Endometrial microvascular endothelial cells (primary cell): ENCODE results near the gene SCEL. TPM values are rescaled to one million over a fixed set of nuclear protein-coding genes. Genes with fewer than 3 reads are reported as not detected.

Experiments
- in situ Hi-C: cut with HindIII; loops from 2 replicates; pipeline ENCODE4 v1.10.0; 2017; ENCODE audit warnings: low sequenced_read_pairs, low pct_unique_long_range_greater_than_20kb; ENCODE audit errors: inconsistent ontology term
- total RNA-seq: library from RNA; depleted of rRNA; stranded (reverse); fragments of >200 nt; gene quantifications from one replicate; pipeline ENCODE4 v1.2.3, GENCODE V29; 2015; ENCODE audit errors: inconsistent ontology term

SCEL gene
- total RNA-seq, 1 donor from 2014 or later, result not detected

GRCh38 chr13:77519808-77520207, 15.7 kb upstream of the SCEL start:
- in situ Hi-C loops, result no loop called here

DNA sequence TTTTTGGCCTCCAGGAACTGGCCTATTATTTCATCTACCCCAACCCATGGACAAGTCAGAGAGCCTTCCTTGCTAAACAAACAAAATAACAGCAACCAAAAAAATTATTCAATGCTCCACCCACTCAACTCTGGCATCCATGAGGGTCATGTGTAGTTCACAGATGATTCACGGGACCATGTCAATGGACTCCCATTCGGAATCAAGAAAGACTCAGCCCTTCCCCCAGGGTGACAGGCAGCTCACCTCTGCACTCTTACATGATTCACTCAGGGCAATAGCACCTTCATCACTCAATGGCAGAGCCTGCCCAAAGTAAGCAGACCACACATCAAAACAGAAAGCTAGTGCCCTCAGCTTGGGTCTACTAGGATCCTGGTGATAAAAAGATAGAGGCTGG, 14.3 kb upstream of the SCEL start:
- in situ Hi-C loops, result no loop called here

DNA sequence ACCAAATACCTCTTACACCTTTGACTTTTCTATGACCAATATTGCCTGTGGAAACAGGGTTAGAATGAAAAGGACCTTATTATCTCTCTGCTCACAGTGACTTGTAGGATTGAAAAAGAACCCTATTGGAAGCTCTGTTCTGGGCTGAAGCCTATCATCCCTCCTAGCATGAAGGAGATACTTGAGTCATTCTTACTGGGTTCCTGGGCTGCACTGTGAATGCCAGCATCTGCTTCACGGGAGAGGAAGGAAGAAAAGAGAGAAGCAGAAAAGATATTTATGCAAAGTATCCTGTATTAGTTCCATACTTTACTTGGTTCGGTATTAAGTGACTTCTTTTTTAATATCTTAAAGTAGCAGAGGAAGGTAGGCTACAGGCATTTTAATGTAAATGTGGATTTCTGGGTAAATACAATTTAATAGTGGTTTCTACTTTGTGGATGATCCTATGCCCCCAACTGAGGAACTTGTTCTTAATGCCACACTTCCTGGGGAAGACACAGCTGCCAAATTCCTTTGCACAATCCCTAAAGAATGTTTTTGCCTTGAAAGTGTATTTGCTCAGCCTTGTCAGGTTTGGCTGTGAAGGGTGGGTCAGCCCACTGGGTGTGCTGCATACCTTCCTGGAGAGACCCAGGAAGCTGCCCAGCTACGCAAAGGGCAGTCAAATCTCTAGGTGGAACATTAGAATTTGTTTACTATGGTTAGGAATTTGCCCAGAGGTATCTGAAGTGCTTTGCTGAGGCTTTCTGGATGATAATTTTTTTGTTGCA, 13.7 kb upstream of the SCEL start:
- in situ Hi-C loops, result no loop called here

DNA sequence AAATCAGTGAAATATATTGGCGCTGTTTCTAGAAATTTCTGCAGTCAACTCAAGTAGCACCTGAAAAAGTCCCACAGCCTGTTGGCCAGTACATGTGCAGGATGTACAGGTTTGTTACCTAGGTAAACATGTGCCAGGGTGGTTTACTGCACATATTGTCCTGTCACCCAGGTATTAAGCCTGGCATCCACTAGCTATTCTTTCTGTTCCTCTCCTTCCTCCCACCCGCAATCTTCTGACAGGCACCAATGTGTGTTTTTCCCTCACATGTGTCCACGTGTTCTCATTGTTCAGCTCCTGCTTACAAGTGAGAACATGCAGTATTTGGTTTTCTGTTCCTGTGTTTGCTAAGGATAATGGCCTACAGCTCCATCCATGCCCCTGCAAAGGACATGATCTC, 13.1 kb upstream of the SCEL start:
- in situ Hi-C loops, result no loop called here

DNA sequence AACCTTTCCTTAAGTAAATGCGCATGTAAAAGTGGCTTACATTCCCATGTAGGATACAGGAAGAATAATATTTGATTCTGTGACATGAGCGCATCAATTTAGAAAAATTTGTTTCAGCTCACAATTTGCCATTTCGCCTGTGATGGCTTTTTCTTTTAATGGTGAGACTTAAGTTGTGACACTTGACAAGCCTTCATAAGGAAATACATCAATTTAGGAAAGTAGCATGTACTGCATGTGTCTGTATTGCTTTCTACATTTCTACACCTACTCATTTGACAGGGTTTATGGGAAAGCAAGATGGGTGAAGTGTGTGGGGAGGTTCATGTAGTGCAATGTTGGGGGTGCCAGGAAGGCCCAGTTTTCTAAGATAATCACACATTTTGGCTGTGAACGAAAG, 12.1 kb upstream of the SCEL start:
- in situ Hi-C loops, result no loop called here

- in situ Hi-C loops, result no loop called here
Measured at GRCh38 chr13:77523834-77524728, 11.4 kb upstream of the SCEL start.

DNA sequence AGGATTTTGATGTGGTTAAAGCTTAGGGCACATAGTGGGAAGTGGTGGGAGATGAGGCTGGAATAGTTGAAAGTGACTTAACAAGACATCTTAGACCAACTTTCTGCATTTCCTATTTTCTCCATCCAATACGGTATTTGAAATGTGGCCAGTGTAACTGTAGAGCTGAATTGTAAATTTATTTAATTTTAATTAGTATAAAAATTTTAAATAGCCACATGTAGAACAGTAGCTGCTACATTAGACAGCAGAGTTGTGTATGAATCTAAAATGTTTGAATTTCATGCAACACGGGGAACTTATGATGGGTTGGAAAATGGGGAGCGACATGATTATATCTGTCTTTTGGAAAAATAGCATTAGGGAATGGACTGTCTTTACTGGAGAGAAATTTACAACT, 7.1 kb upstream of the SCEL start:
- in situ Hi-C loops, result no loop called here

DNA sequence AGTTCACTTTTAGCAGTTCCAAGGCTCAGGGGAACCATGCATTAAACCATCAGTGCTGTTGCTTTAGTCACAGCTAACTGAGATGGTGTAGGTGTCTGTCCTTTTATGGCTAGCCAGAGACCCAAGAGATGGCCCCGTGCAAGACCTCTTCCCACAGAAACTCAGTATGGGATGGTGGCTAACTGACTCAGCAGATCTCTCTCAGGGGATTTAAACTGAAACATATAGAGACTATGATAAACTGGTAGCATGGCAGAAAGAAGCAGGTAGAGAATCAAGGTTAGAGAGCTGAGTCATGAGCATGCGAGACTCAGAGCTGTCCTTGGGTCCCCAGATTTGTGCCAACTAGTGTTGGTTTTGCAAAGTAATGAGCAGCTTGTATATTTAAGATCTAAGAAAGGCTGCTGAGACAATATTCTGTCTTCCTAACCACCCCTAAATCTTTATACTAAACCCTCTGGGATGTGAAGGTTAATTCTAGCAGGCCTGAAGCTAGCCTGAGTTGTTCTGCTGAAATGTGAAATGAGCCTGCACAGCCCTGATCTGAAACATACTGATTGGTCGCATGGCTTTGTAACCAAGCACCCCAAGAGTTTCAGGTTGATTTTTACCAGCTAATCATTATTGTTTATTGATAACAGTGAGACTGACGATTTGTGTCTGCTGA, 6.5 kb upstream of the SCEL start:
- in situ Hi-C loops, result no loop called here

DNA sequence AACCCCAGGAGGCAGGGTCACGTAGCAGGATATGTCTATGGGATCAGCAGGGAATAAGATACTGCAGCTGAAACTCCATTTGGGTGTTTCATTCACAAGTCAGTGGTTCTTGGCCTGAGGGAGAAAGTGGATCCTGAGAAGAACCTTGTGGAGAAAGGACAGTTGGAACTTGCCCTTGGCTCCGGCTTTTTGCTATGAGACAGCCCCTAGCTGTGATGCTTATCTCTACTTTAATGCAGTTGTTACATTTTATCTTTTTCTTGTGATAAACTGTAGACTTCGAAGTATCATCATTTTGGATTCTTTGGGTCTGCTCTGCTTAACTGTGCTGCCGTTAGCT, 6.0 kb upstream of the SCEL start:
- in situ Hi-C loops, result no loop called here

DNA sequence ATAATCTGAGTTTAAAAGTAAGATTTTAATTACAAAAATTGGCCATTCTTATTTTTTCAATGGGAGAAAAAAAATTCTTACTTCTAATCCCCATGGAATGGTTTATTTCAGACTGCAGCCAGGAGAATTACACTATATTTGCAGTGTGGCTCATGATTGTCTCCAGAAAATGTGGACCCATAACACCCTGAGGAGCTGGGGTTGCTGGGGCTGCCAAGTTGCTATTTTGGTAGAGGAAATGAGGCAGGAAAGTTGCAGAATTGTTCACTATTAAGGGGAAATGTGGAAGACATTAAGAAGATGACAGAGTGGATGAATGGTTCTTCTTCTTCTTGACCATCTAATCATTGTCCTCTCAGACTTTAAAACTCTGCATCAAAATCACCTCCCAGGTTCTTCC, 4.6 kb upstream of the SCEL start:
- in situ Hi-C loops, result no loop called here

DNA sequence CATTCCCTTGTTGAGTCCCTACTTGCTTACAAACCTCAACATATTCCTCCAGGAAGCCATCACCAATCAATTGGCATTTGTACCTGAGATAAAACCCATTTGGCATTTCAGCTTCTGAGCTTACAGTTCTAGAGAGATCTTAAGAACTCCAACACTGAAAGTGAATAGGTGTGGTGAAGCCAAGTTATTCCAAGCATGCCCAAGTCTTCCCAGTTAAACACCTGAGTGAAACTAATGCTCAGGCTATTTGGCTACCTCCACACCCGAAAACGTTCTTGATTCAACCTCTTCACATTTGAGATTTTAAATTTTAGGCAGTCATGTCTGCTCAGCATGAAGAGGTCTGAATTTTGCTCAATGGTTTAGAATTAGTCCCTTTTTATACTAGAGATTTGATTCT, 2.5 kb upstream of the SCEL start:
- in situ Hi-C loops, result no loop called here

DNA sequence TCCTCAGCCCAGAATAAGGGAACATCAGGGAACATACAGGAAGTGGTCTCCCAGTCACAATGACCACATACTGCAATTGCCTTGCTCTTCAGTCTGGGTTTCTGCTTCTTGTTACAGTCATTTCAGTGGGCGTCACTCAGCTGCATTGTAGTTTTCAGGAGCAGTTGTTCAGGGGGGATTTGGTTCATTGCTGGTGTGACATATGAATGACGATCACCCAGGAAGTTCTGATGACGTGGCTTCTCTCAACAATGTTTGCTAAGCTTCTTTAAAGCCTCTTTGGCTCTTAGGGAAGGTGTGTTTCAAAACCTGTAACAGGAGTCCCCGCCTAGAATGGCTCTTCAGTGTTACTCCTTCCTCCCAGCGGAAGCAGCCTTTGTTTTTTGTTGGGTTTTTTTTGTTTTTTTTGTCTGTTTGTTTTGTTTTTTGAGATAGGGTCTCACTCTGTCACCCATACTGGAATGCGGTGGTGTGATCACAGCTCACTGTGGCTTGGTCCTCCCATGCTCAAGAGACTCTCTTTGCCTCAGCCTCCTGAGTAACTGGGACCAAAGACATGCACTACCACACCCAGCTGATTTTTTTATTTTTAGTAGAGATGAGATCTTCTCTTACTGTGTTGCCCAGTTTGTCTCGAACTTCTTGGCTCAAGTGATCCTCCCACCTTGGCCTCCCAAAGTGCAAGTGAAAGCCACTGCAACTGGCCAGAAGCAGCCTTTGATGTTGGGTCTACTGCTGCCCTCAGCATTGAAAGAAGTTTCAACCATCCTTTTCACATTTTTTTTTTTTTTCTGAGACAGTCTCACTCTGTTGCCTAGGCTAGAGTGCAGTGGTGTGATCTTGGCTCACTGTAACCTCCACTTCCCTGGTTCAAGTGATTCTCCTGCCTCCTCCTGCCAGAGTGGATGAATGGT, 1.4 kb upstream of the SCEL start:
- in situ Hi-C loops, result no loop called here

DNA sequence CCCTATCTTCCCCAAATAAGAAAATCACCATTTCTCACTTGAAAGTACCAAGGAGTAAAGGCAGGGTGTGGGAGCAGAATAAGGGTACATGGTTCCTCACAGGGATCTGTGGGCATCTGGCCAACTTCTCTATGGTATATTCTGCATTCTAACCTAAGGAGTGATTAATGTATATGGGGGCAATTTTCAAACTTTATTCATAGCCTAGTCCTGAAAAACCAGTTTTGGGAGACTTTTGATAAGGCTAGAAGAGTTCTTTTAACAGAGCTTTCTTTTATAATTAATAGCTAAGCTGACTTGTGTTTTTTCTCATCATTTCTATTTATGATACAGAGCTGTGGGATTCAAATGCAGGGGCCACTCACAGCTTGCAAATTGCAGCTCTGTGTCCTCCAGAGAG, 852 bp downstream of the SCEL start:
- in situ Hi-C loops, result no loop called here

GRCh38 chr13:77537289-77537919, 1.9 kb downstream of the SCEL start:
- in situ Hi-C loops, result no loop called here

DNA sequence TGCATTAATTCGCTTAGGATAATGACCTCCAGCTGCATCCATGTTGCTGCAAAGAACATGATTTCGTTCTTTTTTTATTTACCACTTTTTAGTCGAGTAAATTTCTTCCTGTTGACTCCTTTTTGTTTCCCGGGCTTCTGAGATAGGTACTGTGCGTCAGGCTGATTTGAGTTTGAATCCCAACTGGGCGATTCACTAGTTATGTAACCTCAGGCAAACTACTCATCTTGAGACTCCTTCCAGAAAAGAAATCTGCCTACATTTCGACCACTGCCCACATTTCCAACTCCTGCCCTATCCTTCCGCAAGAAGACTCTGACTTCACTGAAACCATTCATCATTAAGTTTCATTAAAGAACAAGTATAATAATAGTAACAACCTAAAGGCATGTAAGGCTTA, 8.2 kb downstream of the SCEL start:
- in situ Hi-C loops, result no loop called here

GRCh38 chr13:77544355-77544754, 8.8 kb downstream of the SCEL start:
- in situ Hi-C loops, result no loop called here

DNA sequence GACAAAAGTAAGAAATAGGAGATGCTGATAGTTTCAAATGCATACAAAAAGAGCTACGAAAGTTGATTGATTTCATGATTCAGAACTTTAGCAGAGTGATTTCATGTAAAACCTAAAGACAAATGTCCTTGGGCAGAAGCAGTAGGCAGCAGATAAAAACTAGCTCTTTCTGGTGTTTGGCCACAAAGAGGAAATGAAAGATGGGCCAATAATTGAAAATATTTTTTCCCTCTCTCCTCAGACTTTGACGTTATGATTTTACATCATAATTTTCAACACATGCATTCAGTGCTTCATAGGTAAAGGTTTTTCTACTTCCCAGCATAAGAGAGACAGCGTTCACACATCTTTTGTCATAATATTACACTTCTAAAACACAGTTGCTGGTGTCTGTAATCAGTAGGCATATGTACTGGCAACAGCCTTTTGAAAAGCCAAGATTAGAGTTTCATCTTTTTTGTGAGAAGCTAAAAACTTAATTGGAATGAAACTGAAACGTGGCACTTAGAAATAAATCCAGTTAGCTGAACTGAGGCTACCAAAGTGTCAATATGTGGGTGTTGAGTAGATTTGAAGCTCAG, 9.3 kb downstream of the SCEL start:
- in situ Hi-C loops, result no loop called here
